Smooth muscle cell (in vitro differentiated cells): Measurements from ENCODE around the gene ZNF740. TPM values are rescaled to one million over a fixed set of nuclear protein-coding genes. Genes with fewer than 3 reads are reported as not detected.
"Not testable (repeated sequence)": the region's sequence is repeated elsewhere in the genome, so short reads cannot be mapped to it uniquely, and the experiment has no call there.

Experiments used
- DNase-seq: peaks from one replicate; lab custom pipeline; 2025; ENCODE audit not compliant: unreplicated experiment; lab: John Stamatoyannopoulos, UW
- H2AFZ ChIP-seq: fragments of 200-600 bp; sonication (generic); 2 replicates; pipeline ENCODE4 v1.6.0; 2016; ENCODE audit warnings: antibody characterized with exemption, low read depth, mild to moderate bottlenecking
- H3F3A ChIP-seq: fragments of 200-600 bp; sonication (generic); 2 replicates; pipeline ENCODE4 v1.6.0; 2017; ENCODE audit warnings: antibody characterized with exemption, low read depth
- H3K27ac ChIP-seq: fragments of 200-600 bp; sonication (generic); 2 replicates; pipeline ENCODE4 v1.5.1; 2016; ENCODE audit warnings: low read depth, mild to moderate bottlenecking
- H3K27me3 ChIP-seq: fragments of 200-600 bp; sonication (generic); 2 replicates; pipeline ENCODE4 v1.6.1; 2016; ENCODE audit warnings: low read depth, mild to moderate bottlenecking
- H3K36me3 ChIP-seq: fragments of 200-600 bp; sonication (generic); 2 replicates; pipeline ENCODE4 v1.5.1; 2016; ENCODE audit warnings: low read depth
- H3K4me1 ChIP-seq: fragments of 200-600 bp; sonication (generic); 2 replicates; pipeline ENCODE4 v1.5.1; 2016; ENCODE audit warnings: low read depth
- H3K4me2 ChIP-seq: fragments of 200-600 bp; sonication (generic); 2 replicates; pipeline ENCODE4 v1.6.0; 2016; ENCODE audit warnings: mild to moderate bottlenecking
- H3K4me3 ChIP-seq: fragments of 200-600 bp; sonication (generic); 2 replicates; pipeline ENCODE4 v1.5.1; 2016; ENCODE audit warnings: mild to moderate bottlenecking
- H3K79me2 ChIP-seq: fragments of 200-600 bp; sonication (generic); 2 replicates; pipeline ENCODE4 v1.6.0; 2016; ENCODE audit warnings: low read depth, mild to moderate bottlenecking
- H3K9ac ChIP-seq: fragments of 200-600 bp; sonication (generic); 2 replicates; pipeline ENCODE4 v1.6.0; 2016; ENCODE audit warnings: low read depth
- H3K9me3 ChIP-seq: fragments of 200-600 bp; sonication (generic); replicated peaks from 2 replicates; pipeline ENCODE4 v1.5.1; 2016; ENCODE audit warnings: low read depth
- H4K20me1 ChIP-seq: fragments of 200-600 bp; sonication (generic); 2 replicates; pipeline ENCODE4 v1.6.0; 2016; ENCODE audit warnings: low read depth
- WGBS: methylation state at CpG from one replicate; pipeline ENCODE4 v1.1.7; 2016; ENCODE audit warnings: low lambda C conversion rate; 5-methylcytosine and 5-hydroxymethylcytosine counted together
- polyA plus RNA-seq: library from polyadenylated mRNA; unstranded; fragments of >200 nt; fragmentation: Nextera tagmentation; extraction: Ambion mirVana; gene quantifications from 2 replicates; pipeline ENCODE4 v1.2.1, GENCODE V29; 2016
- total RNA-seq: library from RNA; depleted of rRNA; stranded (reverse); fragments of >200 nt; gene quantifications from 2 replicates; pipeline ENCODE4 v1.2.3, GENCODE V29; 2014
- TF ChIP-seq, protein P1 (sequence below): fragments of 200-600 bp; sonication (generic); IDR thresholded peaks from 2 replicates; pipeline ENCODE4 v1.5.1; 2017; ENCODE audit warnings: borderline replicate concordance, mild to moderate bottlenecking, antibody characterized with exemption; ENCODE audit not compliant: insufficient read depth, poor library complexity, severe bottlenecking

ZNF740 gene
- total and polyA plus RNA-seq, 2 experiments from 2014 or later = 1.0 to 5.2 TPM

DNA sequence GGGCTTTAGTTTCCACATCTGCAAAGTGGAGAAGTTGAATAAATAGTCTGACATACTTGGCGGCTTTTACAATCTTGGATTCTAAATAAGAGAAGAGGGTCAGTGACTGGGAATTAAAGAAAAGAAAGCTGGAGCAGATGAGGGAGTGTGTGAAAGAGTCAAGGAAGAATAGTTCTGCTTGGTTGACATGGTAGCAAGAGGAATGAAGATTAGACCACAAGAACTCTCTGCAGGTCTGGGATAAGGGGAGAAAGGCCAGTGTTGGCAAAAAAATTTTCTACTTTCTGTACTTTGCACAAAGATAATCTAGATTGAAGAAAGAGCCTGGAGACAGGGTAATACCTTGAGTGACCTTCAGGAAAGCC, 20.6 kb downstream of the ZNF740 start:
- Histone ChIP-seq H3K27me3 (peaks cover 8% of the 10 kb centered on the region), H3K9me3 (no peaks in the 10 kb centered on the region), H3K9ac (no peak overlapping the region), H3K4me1 (no peaks in the 10 kb centered on the region), H3K4me2 (peak overlapping the region; percentile 48), H2AFZ (no peak overlapping the region), H3K4me3 (no peak overlapping the region), H4K20me1 (no peaks in the 10 kb centered on the region), H3F3A (peaks cover 22% of the 10 kb centered on the region), H3K36me3 (no peaks in the 10 kb centered on the region), H3K27ac (peak overlapping the region; percentile 59), H3K79me2 (no peaks in the 10 kb centered on the region)
- 43% methylated on average over 1 of the region's 1 CpG for WGBS
- DNase-seq = no peak
- TF ChIP-seq, protein P1, sequence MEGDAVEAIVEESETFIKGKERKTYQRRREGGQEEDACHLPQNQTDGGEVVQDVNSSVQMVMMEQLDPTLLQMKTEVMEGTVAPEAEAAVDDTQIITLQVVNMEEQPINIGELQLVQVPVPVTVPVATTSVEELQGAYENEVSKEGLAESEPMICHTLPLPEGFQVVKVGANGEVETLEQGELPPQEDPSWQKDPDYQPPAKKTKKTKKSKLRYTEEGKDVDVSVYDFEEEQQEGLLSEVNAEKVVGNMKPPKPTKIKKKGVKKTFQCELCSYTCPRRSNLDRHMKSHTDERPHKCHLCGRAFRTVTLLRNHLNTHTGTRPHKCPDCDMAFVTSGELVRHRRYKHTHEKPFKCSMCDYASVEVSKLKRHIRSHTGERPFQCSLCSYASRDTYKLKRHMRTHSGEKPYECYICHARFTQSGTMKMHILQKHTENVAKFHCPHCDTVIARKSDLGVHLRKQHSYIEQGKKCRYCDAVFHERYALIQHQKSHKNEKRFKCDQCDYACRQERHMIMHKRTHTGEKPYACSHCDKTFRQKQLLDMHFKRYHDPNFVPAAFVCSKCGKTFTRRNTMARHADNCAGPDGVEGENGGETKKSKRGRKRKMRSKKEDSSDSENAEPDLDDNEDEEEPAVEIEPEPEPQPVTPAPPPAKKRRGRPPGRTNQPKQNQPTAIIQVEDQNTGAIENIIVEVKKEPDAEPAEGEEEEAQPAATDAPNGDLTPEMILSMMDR = no peak

DNA sequence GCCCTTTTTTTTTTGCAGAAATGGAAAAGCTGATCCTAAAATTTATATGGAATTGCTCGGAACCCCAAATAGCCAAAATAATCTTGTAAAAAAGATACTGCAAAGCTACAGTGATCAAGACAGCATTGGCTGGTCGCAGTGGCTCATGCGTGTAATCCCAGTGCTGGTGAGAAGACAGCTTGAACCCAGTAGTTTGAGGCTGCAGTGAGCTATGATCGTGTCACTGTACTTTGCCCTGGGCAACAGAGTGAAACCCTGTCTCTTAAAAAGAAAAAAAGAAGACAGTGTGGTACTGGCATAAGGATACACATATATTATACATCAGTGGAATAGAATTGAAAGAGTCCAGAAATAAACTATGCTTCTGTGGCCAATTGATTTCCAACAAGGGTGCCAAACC, 21.1 kb downstream of the ZNF740 start:
- H3K9me3 ChIP-seq = no peaks in the 10 kb centered on the region
- H3F3A ChIP-seq = peaks cover 27% of the 10 kb centered on the region
- H3K36me3 ChIP-seq = no peaks in the 10 kb centered on the region
- H3K27ac ChIP-seq = no peak overlapping the region
- no peaks in the 10 kb centered on the region for H3K4me1 ChIP-seq
- no peak overlapping the region for H3K9ac ChIP-seq
- 82% methylated on average over 4 of the region's 4 CpGs for WGBS
- no peaks in the 10 kb centered on the region for H4K20me1 ChIP-seq
- no peak overlapping the region for H3K4me3 ChIP-seq
- no peaks in the 10 kb centered on the region for H3K79me2 ChIP-seq
- peaks cover 8% of the 10 kb centered on the region for H3K27me3 ChIP-seq
- no peak for DNase-seq
- TF ChIP-seq, protein P1 = no peak
- peak overlapping the region; percentile 48 for H3K4me2 ChIP-seq
- no peak overlapping the region for H2AFZ ChIP-seq

DNA sequence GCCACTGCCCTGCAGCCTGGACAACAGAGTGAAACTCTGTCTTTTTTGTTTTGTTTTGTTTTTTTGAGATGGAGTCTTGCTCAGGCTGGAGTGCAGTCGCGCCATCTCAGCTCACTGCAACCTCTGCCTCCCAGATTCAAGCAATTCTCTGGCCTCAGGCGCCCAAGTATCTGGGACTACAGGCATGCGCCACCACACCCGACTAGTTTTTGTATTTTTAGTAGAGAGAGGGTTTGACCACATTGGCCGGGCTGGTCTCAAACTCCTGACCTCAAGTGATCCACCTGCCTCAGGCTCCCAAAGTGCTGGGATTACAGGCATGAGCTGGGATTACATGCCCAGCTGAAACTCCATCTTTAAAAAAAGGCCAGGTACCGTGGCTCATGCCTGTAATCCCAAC, 21.8 kb downstream of the ZNF740 start:
- not testable (repeated sequence) for H3K9me3 ChIP-seq, DNase-seq, H3K9ac ChIP-seq, H3K4me3 ChIP-seq, H3K36me3 ChIP-seq, H3K27me3 ChIP-seq, H3K27ac ChIP-seq, H4K20me1 ChIP-seq, H3K4me2 ChIP-seq, H3K79me2 ChIP-seq, H3K4me1 ChIP-seq, H2AFZ ChIP-seq
- peaks cover 27% of the 10 kb centered on the region for H3F3A ChIP-seq
- 95% methylated on average over 7 of the region's 7 CpGs for WGBS

DNA sequence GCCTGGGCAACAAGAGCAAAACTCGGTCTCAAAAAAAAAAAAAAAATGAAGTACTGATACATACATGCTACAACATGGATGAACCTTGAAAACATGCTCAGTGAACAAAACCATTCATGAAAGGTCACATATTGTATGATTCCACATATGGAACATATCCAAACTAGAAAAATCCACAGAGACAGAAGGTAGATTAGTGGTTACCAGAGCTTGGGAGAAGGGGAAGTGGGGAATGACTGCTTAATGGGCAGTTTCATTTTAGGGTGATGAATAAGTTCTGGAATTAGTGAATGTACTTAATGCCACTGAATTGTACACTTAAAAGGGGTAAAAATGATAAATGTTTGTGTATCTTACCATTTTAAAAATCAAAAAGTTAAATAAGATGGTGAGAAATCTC, 23.8 kb downstream of the ZNF740 start:
- Histone ChIP-seq H4K20me1 (no peaks in the 10 kb centered on the region), H3K27ac (no peak overlapping the region), H3K27me3 (no peaks in the 10 kb centered on the region), H3K4me3 (no peak overlapping the region), H3K79me2 (no peaks in the 10 kb centered on the region), H3K36me3 (no peaks in the 10 kb centered on the region), H2AFZ (no peak overlapping the region), H3K4me2 (no peak overlapping the region), H3K4me1 (no peaks in the 10 kb centered on the region), H3K9me3 (no peaks in the 10 kb centered on the region), H3F3A (peaks cover 27% of the 10 kb centered on the region), H3K9ac (no peak overlapping the region)
- DNase-seq = no peak
- 100% methylated on average over 1 of the region's 1 CpG for WGBS
- TF ChIP-seq, protein P1 = no peak
